Fibroblast of lung (primary cell): ENCODE measurements around the gene CTDP1.

Source experiments
- EZH2 ChIP-seq: IDR thresholded peaks from 2 replicates; pipeline ENCODE4 v1.5.1; 2012; ENCODE audit warnings: low read length, control low read depth, mild to moderate bottlenecking; ENCODE audit errors: missing control alignments
- TF ChIP-seq, protein P1 (sequence below), 2 donors: IDR thresholded peaks in 1 of 2; conservative IDR thresholded peaks in 1 of 2; 1 replicate in 1 of 2; 2 replicates in 1 of 2; pipeline ENCODE4 v1.5.1; 2011 to 2012; ENCODE audit warnings: low read length in 2 of 2, control low read depth in 1 of 2, inconsistent platforms in 1 of 2, low read depth in 1 of 2, mild to moderate bottlenecking in 1 of 2

DNA sequence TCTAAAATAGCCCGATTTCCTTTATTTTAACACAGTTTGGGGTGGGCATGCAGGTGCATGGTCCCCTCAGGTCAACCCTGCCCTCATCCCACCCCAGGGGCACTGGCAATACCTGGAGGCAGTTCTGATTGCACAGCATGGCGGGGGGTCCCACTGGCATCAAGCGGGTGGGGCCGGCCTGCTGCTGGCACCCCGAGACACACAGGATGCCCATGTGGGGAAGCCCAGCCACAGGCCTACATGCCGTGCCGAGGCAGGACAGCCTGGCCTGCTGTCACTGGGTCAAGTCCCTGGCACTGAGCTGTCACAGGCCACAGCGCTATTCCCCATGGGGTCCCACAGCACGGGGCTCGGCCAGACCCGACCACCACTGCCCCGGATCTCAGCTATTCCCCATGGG is 106.2 kb downstream of the CTDP1 start:
- TF ChIP-seq, protein P1, sequence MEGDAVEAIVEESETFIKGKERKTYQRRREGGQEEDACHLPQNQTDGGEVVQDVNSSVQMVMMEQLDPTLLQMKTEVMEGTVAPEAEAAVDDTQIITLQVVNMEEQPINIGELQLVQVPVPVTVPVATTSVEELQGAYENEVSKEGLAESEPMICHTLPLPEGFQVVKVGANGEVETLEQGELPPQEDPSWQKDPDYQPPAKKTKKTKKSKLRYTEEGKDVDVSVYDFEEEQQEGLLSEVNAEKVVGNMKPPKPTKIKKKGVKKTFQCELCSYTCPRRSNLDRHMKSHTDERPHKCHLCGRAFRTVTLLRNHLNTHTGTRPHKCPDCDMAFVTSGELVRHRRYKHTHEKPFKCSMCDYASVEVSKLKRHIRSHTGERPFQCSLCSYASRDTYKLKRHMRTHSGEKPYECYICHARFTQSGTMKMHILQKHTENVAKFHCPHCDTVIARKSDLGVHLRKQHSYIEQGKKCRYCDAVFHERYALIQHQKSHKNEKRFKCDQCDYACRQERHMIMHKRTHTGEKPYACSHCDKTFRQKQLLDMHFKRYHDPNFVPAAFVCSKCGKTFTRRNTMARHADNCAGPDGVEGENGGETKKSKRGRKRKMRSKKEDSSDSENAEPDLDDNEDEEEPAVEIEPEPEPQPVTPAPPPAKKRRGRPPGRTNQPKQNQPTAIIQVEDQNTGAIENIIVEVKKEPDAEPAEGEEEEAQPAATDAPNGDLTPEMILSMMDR (conservative IDR thresholded peaks at IDR 0.05 in 1 of 2, IDR thresholded peaks at IDR 0.05 in 1 of 2; ENCODE audit: low read depth in 1 of 2, low read length in 2 of 2) = no peak
- no peak for TF ChIP-seq EZH2
